SK-N-SH treated with all-trans-retinoic acid at 6 μM for 48 hours (cell line): ENCODE measurements around the gene NEXMIF.

Experiments
- RARB ChIP-seq: fragments of 250-450 bp; sonication (Bioruptor Pico); IDR thresholded peaks from 2 replicates; pipeline ENCODE4 v1.8.0; 2021; ENCODE audit warnings: mild to moderate bottlenecking, moderate library complexity
- SNAI2 ChIP-seq: fragments of 250-450 bp; sonication (Bioruptor Pico); IDR thresholded peaks from 2 replicates; pipeline ENCODE4 v1.5.0; 2020; ENCODE audit warnings: mild to moderate bottlenecking, moderate library complexity

DNA sequence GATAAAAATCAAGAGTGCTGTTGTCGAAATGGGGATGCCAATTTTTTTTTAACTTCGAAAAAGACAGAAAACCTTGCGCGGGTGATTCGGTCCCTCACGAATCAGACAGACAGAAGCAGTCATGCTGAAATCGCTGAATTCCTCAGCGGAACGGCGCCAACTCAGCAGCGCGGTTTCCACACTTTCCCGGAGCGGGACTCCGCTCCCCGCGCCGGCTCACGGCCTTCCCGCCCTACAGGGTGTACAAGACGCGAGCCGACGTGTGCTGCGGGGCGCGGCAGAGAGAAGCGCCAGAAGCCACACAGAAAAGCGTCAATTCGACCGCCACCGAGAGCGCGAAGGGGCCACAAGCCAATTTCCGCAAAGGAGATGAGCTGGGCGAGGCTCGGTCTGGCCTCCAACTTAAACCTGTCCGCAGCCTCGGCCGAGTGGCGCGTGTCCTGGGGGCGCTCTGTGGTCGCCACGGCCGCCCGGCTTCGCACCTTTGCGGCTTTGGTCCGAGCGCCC, 1.3 kb downstream of the NEXMIF start:
- TF ChIP-seq RARB (CRISPR knock-in tag), result no peak
- no peak for TF ChIP-seq SNAI2 (CRISPR knock-in tag)
